GM23338 (cell line): ENCODE measurements around the gene MAGOH. TPM values are rescaled to one million over a fixed set of nuclear protein-coding genes. Genes with fewer than 3 reads are reported as not detected.

Experiments
- ATAC-seq: fragments of 200-7000 bp; cut with Tn5 transposase; 3 replicates; pipeline ENCODE4 v1.9.1; 2020
- DNase-seq: peaks from one replicate; pipeline ENCODE4 v3.0.0-alpha.2; 2015; ENCODE audit warnings: low spot score
- H2AFZ ChIP-seq: fragments of 200-600 bp; sonication (generic); 2 replicates; pipeline ENCODE4 v1.8.0; 2016; ENCODE audit warnings: antibody characterized with exemption, mild to moderate bottlenecking, moderate library complexity
- H3F3A ChIP-seq: fragments of 200-600 bp; sonication (generic); replicated peaks from 2 replicates; pipeline ENCODE4 v1.8.0; 2017; ENCODE audit warnings: antibody characterized with exemption, mixed run types, low read depth
- H3K27ac ChIP-seq: fragments of 200-600 bp; sonication (generic); 2 replicates; pipeline ENCODE4 v1.6.1; 2016; ENCODE audit warnings: low read depth
- H3K27me3 ChIP-seq: fragments of 200-600 bp; sonication (generic); 2 replicates; pipeline ENCODE4 v1.8.0; 2016; ENCODE audit warnings: mild to moderate bottlenecking, mixed run types, moderate library complexity; ENCODE audit not compliant: insufficient read depth
- H3K36me3 ChIP-seq: fragments of 200-600 bp; sonication (generic); 2 replicates; pipeline ENCODE4 v1.8.0; 2016; ENCODE audit warnings: mild to moderate bottlenecking; ENCODE audit not compliant: insufficient read depth
- H3K4me1 ChIP-seq: fragments of 200-600 bp; sonication (generic); 2 replicates; pipeline ENCODE4 v1.8.0; 2016; ENCODE audit warnings: mild to moderate bottlenecking, moderate library complexity; ENCODE audit not compliant: insufficient read depth
- H3K4me2 ChIP-seq: fragments of 200-600 bp; sonication (generic); 2 replicates; pipeline ENCODE4 v1.7.1; 2017; ENCODE audit warnings: mixed run types
- H3K4me3 ChIP-seq: fragments of 200-600 bp; sonication (generic); 2 replicates; pipeline ENCODE4 v1.6.1; 2016; ENCODE audit warnings: mixed run types
- H3K79me2 ChIP-seq: fragments of 200-600 bp; sonication (generic); replicated peaks from 2 replicates; pipeline ENCODE4 v1.8.0; 2017; ENCODE audit warnings: mild to moderate bottlenecking; ENCODE audit not compliant: insufficient read depth
- H3K9me2 ChIP-seq: fragments of 200-600 bp; sonication (generic); 2 replicates; pipeline ENCODE4 v1.8.0; 2017; ENCODE audit not compliant: insufficient read depth
- H4K20me1 ChIP-seq: fragments of 200-600 bp; sonication (generic); replicated peaks from 2 replicates; pipeline ENCODE4 v1.8.0; 2017; ENCODE audit warnings: mild to moderate bottlenecking; ENCODE audit not compliant: insufficient read depth
- H3K27ac Mint-ChIP-seq: 2 replicates; pipeline ENCODE4 v1.8.0; 2020; ENCODE audit warnings: inconsistent platforms, mild to moderate bottlenecking, moderate library complexity, mixed read lengths
- H3K27me3 Mint-ChIP-seq: 3 replicates; pipeline ENCODE4 v1.8.0; 2022; ENCODE audit warnings: low read depth, mild to moderate bottlenecking, moderate library complexity, mixed read lengths, inconsistent platforms; ENCODE audit not compliant: insufficient read depth, poor library complexity
- H3K36me3 Mint-ChIP-seq: 3 replicates; pipeline ENCODE4 v1.8.0; 2021; ENCODE audit warnings: low read depth, mild to moderate bottlenecking, inconsistent platforms, moderate library complexity, mixed read lengths
- H3K4me1 Mint-ChIP-seq: 3 replicates; pipeline ENCODE4 v1.8.0; 2020; ENCODE audit warnings: mild to moderate bottlenecking, inconsistent platforms, mixed read lengths
- H3K4me3 Mint-ChIP-seq: 3 replicates; pipeline ENCODE4 v1.8.0; 2021; ENCODE audit warnings: moderate library complexity, mild to moderate bottlenecking, inconsistent platforms, mixed read lengths
- H3K9me3 Mint-ChIP-seq: 3 replicates; pipeline ENCODE4 v1.8.0; 2020; ENCODE audit warnings: moderate library complexity, mild to moderate bottlenecking, inconsistent platforms, mixed read lengths
- EZH2 ChIP-seq: fragments of 200-600 bp; sonication (generic); IDR thresholded peaks from one replicate; pipeline ENCODE4 v1.8.0; 2017; ENCODE audit warnings: antibody characterized with exemption, mild to moderate bottlenecking, low read depth; ENCODE audit not compliant: unreplicated experiment
- EZH2phosphoT487 ChIP-seq: fragments of 200-600 bp; sonication (generic); IDR thresholded peaks from one replicate; pipeline ENCODE4 v1.8.1; 2018; ENCODE audit warnings: antibody characterized with exemption; ENCODE audit not compliant: unreplicated experiment
- JUNB ChIP-seq: IDR thresholded peaks from one replicate; pipeline ENCODE4 v1.6.1; 2016; ENCODE audit warnings: antibody characterized with exemption; ENCODE audit not compliant: unreplicated experiment
- NANOG ChIP-seq: IDR thresholded peaks from 2 replicates; pipeline ENCODE4 v1.6.1; 2016; ENCODE audit warnings: antibody characterized with exemption, borderline replicate concordance
- POLR2AphosphoS5 ChIP-seq: IDR thresholded peaks from 2 replicates; pipeline ENCODE4 v1.6.1; 2016; ENCODE audit warnings: antibody characterized with exemption, low read depth
- REST ChIP-seq: IDR thresholded peaks from one replicate; pipeline ENCODE4 v1.6.1; 2018; ENCODE audit warnings: antibody characterized with exemption; ENCODE audit not compliant: unreplicated experiment
- STAT1 ChIP-seq: IDR thresholded peaks from one replicate; pipeline ENCODE4 v1.6.1; 2016; ENCODE audit warnings: antibody characterized with exemption; ENCODE audit not compliant: unreplicated experiment
- ZNF114 ChIP-seq: fragments of 250-450 bp; sonication (Bioruptor Pico); IDR thresholded peaks from 2 replicates; pipeline ENCODE4 v1.5.0; 2020; ENCODE audit warnings: mild to moderate bottlenecking, moderate library complexity
- ZNF331 ChIP-seq: fragments of 250-450 bp; sonication (Bioruptor Pico); IDR thresholded peaks from 2 replicates; pipeline ENCODE4 v1.5.0; 2020; ENCODE audit warnings: low read depth, mild to moderate bottlenecking, moderate library complexity
- polyA plus RNA-seq: library from polyadenylated mRNA; unstranded; fragments of >200 nt; fragmentation: Nextera tagmentation; extraction: Ambion mirVana; gene quantifications from 2 replicates; pipeline ENCODE4 v1.2.1, GENCODE V29; 2016
- total RNA-seq: library from RNA; depleted of rRNA; stranded (reverse); fragments of >200 nt; shearing (Covaris generic); gene quantifications from 2 replicates; pipeline ENCODE4 v1.2.3, GENCODE V29; 2014
- TF ChIP-seq, protein P1 (sequence below): fragments of 250-450 bp; sonication (Bioruptor Pico); IDR thresholded peaks from 2 replicates; pipeline ENCODE4 v1.5.0; 2020; ENCODE audit warnings: mild to moderate bottlenecking, moderate library complexity
- TF ChIP-seq, protein P2 (sequence below), 2 experiments: fragments of 200-600 bp in 1 of 2; sonication (generic) in 1 of 2; conservative IDR thresholded peaks; 2 replicates each; pipeline versions ENCODE4 v1.5.1 to v1.6.1; 2016 to 2017; ENCODE audit warnings: antibody characterized with exemption in 2 of 2, low read depth in 2 of 2, mild to moderate bottlenecking in 2 of 2, moderate library complexity in 1 of 2

MAGOH gene
- total and polyA plus RNA-seq, 2 experiments from 2014 or later = 79.3 to 185 TPM

GRCh38 chr1:53285969-53286760 lies 47.8 kb upstream of the MAGOH start:
- Histone ChIP-seq H3K4me2 (no peak overlapping the region), H3K9me2 (no peaks in the 10 kb centered on the region), H3K79me2 (no peaks in the 10 kb centered on the region), H3K4me3 (no peak overlapping the region), H3K27me3 (no peaks in the 10 kb centered on the region), H2AFZ (no peak overlapping the region), H3K36me3 (peaks cover 15% of the 10 kb centered on the region; the same call in 1 of the 2 replicates), H3K27ac (no peak overlapping the region), H3F3A (peaks cover 11% of the 10 kb centered on the region), H4K20me1 (peaks cover 5% of the 10 kb centered on the region; the same call in 1 of the 2 replicates), H3K4me1 (no peaks in the 10 kb centered on the region)
- no peak overlapping the region for H3K4me3 Mint-ChIP-seq
- H3K9me3 Mint-ChIP-seq = no peaks in the 10 kb centered on the region; the same call in 1 of the 3 replicates
- no peak for DNase-seq
- peaks cover 33% of the 10 kb centered on the region for H3K4me1 Mint-ChIP-seq
- peaks cover 79% of the 10 kb centered on the region for H3K36me3 Mint-ChIP-seq
- peaks cover 7% of the 10 kb centered on the region for H3K27me3 Mint-ChIP-seq
- H3K27ac Mint-ChIP-seq = no peak overlapping the region
- no peak; the same call in 2 of the 3 replicates for ATAC-seq
- no peak for TF ChIP-seq POLR2AphosphoS5
- TF ChIP-seq, protein P1, sequence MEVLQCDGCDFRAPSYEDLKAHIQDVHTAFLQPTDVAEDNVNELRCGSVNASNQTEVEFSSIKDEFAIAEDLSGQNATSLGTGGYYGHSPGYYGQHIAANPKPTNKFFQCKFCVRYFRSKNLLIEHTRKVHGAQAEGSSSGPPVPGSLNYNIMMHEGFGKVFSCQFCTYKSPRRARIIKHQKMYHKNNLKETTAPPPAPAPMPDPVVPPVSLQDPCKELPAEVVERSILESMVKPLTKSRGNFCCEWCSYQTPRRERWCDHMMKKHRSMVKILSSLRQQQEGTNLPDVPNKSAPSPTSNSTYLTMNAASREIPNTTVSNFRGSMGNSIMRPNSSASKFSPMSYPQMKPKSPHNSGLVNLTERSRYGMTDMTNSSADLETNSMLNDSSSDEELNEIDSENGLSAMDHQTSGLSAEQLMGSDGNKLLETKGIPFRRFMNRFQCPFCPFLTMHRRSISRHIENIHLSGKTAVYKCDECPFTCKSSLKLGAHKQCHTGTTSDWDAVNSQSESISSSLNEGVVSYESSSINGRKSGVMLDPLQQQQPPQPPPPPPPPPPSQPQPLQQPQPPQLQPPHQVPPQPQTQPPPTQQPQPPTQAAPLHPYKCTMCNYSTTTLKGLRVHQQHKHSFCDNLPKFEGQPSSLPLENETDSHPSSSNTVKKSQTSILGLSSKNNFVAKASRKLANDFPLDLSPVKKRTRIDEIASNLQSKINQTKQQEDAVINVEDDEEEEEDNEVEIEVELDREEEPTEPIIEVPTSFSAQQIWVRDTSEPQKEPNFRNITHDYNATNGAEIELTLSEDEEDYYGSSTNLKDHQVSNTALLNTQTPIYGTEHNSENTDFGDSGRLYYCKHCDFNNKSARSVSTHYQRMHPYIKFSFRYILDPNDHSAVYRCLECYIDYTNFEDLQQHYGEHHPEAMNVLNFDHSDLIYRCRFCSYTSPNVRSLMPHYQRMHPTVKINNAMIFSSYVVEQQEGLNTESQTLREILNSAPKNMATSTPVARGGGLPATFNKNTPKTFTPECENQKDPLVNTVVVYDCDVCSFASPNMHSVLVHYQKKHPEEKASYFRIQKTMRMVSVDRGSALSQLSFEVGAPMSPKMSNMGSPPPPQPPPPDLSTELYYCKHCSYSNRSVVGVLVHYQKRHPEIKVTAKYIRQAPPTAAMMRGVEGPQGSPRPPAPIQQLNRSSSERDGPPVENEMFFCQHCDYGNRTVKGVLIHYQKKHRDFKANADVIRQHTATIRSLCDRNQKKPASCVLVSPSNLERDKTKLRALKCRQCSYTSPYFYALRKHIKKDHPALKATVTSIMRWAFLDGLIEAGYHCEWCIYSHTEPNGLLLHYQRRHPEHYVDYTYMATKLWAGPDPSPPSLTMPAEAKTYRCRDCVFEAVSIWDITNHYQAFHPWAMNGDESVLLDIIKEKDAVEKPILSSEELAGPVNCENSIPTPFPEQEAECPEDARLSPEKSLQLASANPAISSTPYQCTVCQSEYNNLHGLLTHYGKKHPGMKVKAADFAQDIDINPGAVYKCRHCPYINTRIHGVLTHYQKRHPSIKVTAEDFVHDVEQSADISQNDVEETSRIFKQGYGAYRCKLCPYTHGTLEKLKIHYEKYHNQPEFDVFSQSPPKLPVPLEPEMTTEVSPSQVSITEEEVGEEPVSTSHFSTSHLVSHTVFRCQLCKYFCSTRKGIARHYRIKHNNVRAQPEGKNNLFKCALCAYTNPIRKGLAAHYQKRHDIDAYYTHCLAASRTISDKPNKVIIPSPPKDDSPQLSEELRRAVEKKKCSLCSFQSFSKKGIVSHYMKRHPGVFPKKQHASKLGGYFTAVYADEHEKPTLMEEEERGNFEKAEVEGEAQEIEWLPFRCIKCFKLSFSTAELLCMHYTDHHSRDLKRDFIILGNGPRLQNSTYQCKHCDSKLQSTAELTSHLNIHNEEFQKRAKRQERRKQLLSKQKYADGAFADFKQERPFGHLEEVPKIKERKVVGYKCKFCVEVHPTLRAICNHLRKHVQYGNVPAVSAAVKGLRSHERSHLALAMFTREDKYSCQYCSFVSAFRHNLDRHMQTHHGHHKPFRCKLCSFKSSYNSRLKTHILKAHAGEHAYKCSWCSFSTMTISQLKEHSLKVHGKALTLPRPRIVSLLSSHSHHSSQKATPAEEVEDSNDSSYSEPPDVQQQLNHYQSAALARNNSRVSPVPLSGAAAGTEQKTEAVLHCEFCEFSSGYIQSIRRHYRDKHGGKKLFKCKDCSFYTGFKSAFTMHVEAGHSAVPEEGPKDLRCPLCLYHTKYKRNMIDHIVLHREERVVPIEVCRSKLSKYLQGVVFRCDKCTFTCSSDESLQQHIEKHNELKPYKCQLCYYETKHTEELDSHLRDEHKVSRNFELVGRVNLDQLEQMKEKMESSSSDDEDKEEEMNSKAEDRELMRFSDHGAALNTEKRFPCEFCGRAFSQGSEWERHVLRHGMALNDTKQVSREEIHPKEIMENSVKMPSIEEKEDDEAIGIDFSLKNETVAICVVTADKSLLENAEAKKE (CRISPR knock-in tag) = no peak
- TF ChIP-seq STAT1 = no peak
- no peak for TF ChIP-seq JUNB
- TF ChIP-seq ZNF114 (CRISPR knock-in tag) = no peak
- TF ChIP-seq REST = no peak
- no peak for TF ChIP-seq EZH2
- no peak for TF ChIP-seq EZH2phosphoT487
- TF ChIP-seq NANOG = no peak
- no peak for TF ChIP-seq ZNF331
- TF ChIP-seq, protein P2, sequence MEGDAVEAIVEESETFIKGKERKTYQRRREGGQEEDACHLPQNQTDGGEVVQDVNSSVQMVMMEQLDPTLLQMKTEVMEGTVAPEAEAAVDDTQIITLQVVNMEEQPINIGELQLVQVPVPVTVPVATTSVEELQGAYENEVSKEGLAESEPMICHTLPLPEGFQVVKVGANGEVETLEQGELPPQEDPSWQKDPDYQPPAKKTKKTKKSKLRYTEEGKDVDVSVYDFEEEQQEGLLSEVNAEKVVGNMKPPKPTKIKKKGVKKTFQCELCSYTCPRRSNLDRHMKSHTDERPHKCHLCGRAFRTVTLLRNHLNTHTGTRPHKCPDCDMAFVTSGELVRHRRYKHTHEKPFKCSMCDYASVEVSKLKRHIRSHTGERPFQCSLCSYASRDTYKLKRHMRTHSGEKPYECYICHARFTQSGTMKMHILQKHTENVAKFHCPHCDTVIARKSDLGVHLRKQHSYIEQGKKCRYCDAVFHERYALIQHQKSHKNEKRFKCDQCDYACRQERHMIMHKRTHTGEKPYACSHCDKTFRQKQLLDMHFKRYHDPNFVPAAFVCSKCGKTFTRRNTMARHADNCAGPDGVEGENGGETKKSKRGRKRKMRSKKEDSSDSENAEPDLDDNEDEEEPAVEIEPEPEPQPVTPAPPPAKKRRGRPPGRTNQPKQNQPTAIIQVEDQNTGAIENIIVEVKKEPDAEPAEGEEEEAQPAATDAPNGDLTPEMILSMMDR (conservative IDR thresholded peaks at IDR 0.05; ENCODE audit: low read depth in 2 of 2) = no peak
